T-helper 22 cell (primary cell): ENCODE results near the gene REV3L.
"Not testable (repeated sequence)": the region's sequence is repeated elsewhere in the genome, so short reads cannot be mapped to it uniquely, and the experiment has no call there.

Source experiments
- DNase-seq: peaks from one replicate; pipeline ENCODE4 v3.0.0-alpha.2; 2020; ENCODE audit warnings: low read depth

The REV3L gene

DNA sequence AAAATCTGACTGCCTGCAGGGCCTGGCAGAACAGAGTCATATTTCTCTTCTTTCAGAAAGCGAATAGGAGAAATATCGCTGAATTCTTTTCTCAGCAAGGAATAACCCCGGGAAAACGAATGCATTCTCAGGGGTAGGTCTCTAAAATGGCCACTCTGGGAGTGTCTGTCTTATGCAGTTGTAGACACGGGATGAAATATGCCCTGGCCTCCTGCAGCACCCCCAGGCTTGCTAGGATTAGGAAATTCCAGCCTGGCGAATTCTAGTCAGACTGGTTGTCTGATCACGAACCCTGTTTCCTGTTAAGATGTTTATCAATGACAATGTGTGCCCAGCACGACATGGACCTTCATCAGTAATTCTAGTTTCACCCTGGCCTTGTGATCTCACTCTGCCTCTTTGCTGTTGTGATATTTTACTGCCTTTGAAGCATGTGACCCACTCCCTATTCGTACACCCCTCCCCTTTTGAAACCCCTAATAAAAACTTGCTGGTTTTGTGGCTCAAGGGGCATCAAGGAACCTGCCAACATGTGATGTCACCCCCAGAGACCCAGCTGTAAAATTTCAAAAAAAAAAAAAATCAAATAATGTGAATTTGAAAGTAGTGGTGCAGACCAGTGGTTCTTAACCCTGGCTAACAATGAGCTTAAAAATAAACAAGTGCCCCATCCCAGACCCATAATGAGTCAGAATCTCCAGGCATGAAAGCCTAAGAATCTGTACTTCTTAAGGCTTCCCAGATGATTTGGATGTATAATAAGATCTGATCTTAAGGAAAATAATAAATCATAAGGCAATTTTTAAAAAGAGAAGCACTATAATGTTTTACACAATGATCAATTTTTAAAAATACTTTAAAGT lies 181.8 kb downstream of the REV3L start:
- DNase-seq: not testable (repeated sequence)

DNA sequence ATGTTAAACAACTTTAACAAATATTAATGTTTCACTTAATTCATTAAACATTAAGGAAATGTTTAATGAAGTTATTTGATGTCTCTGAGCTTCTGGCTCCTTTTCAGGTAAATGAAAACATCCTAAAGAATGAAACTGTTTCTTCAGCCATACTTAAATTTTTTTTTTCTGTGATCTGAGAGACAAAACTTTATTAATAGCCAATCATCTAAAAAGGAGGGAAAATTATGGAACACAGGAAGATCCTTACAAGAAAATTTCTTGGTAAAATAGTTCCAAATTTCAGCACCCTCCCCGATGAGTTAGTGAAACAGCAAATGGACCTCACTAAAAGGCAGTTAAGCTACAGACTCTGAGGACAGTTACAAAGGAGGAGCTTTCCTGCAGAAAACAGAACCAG lies 185.2 kb downstream of the REV3L start:
- no peak for DNase-seq

DNA sequence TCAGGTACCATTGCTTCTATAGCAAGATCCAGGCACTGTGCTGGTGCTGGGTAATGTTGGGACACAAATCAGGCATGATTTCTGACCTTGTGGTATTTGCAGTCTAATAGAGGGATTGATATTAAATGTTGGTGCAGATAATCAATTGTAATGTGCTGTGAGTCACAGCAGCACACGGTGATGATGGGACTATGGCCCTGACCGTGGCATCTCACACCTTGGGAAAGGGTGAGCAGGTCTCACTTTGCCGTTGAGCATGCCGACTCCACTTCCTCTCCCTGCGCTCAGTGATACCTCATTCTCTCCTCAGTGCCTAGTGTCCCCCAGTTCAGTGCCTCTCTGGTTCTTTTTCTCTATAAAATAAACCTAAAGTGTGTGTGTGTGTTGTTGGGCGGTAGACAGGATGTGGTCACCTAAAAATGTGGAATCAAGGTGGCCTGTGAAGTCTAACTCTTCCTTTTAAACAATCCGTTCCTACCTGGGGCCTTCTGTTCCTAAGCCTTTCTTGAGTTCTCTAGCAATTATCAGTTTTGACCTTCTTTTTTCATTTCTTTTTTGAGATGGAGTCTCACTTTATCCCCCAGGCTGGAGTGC lies 188.5 kb downstream of the REV3L start:
- DNase-seq: no peak

DNA sequence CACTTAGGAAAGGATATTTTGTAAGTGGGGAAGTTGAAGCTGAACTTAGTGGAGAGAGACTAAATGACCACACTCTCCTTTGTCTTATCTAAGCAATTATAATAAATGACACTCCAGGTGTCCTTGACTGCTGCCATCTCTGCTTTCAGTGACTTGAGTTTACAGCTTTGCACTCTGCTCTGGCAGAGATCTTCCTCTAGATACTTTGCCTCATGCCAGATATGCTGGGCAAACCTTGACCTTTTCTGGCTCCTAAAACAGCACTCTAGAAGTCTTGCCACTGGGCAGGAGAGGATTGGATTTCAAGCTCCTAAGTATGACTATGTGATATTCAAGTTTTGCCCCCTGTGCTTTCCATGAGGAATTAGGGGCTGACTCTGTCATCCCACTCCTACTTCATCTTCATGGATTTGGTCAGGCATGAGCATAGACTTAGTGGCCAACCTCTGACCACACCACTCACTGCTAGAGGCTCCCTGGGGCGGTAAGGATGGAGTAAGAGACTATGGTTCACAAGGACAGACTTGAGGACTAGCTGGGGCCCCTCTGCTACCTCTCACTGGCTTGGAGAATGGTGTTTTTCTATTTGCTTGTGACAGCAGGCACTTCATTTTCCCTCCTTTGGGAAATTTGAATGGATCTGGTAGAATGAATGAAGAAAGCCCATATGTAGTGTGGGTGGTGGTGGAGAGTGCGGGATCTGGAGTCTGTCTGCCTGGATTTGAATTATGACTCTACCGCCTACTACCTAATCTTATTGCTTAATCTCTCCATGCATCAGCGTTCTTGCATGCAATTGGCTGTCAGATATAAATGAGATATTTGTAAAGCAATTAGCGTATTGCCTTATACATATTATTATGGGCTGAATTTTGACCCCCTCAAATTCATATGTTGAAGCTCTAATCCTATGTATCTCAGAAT lies 191.4 kb downstream of the REV3L start:
- no peak for DNase-seq

DNA sequence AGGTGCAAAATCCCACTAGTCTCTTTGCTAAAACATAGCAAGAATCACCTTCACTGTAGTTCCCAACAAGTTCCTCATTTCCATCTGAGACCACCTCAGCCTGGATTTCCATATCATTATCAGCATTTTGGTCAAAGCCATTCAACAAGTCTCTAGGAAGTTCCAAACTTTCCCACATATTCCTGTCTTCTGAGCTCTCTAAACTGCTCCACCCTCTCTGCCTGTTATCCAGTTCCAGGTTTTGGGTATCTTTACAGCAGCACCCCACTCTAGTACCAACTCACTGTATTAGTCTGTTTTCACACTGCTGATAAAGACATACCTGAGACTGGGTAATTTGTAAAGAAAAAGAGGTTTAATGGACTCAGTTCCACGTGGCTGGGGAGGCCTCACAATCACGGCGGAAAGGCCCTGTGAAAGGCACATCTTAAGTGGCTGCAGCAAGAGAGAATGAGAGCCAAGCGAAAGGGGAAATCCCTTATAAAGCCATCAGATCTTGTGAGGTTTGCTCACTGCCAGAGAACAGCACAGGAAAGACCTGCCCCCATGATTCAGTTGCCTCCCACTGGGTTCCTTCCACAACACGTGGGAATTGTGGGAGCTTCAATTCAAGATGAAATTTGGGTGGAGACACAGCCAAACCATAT lies 192.2 kb downstream of the REV3L start:
- not testable (repeated sequence) for DNase-seq

DNA sequence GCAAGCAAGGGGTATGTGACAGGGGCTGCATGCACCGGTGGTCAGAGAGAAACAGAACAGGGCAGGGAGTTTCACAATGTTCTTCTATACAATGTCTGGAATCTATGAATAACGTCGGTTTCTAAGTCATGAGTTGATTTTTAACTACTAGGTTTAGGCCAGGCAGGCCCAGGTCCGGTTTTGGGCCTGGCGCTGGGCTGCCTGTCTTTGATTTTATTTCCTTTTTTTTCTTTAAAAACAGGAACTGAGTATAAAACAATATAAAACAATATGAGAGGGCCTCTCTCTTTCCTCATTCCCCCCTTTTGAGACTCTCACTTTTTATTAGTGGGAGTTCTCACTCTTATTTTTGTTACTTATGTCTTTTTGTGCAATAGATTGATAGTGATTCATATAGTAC lies 198.7 kb downstream of the REV3L start:
- DNase-seq: not testable (repeated sequence)

DNA sequence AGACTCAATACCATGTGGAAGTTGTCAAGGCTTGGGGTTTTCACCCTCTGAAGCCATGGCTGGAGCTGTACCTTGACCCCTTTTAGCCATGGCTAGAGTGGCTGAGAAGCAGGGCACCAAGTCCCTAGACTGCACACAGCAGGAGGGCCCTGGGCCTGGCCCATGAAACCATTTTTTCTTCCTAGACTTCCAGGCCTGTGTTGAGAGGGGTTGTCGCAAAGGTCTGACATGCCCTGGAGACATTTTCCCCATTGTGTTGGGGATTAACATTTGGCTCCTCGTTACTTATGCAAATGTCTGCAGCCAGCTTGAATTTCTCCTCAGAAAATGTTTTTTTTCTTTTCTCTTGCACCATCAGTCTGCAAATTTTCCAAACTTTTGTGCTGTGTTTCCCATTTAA lies 199.3 kb downstream of the REV3L start:
- DNase-seq: no peak

DNA sequence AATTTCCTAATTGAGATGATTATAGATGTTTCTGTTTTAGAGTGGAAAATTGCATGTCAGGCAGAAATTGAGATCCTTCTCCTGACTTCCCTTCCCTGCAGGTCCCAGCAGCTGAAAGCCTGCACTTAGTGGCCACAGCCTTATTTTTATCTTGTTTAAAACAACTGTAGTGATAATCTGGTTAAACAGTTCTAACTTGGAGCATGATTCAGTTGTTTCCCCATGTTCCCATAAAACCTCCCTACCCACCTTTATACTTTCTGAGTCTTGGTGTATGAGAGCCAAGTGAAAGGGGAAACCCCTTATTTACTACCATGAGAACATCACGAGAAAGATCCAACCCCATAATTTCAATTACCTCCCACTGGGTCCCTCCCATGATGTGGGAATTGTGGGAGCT lies 200.5 kb downstream of the REV3L start:
- DNase-seq: no peak

DNA sequence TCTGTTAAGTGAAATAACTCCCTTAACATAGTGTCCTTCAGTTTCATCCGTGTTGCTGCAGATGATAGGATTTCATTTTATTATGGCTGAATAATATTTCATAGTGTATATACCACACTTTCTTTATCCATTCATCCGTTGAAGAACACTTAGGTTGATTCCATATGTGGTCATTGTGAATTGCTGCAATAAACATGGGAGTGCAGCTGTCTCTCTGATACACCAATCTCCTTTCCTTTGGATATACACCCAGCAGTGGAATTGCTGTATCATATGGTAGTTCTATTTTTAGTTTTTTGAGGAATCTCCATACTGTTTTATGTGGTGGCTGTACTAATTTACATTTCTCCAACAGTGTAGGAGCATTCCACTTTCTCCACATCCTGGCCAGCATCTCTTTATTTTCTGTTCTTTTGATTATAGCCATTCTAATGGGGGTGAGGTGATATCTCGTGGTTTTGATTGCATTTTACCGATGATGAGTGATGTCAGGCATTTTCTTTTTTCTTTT lies 202.5 kb downstream of the REV3L start:
- DNase-seq: no peak

DNA sequence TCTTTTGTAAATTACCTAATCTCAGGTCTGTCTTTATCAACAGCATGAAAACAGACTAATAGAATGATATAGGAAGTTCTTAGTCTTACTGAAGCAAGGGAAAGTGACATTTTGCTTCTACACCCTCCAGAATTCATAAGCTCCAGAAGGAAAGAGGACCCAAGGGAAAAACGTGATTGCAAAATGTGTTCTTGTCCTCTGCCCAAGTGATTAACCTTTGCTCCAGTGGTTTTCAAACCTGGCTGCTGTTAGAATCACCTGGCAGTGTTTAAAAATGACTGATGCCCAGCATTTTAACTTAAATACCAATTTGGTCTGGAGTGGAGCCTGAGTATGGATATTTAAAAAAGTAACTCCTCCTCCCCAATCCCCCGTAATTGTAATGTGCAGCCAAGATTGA lies 204.3 kb downstream of the REV3L start:
- DNase-seq: no peak

DNA sequence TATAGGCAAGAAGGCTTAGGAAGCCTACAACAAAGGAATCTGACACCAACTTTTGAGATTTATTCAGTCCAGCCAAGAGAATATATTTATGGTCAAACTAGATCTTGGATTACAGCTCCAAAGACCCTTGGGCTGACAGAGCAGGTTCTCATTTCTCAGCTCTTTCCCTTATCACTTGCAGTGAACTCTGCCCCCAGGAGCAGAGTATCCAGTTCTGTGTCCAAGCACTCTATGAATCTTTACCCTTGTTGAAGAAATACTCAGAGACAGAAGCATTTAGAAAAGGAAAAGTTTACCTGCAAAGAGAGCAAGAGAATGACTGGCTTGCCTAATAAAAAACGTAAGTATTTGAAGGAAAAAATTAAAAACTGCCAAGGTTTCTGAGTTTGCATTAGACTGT lies 205.2 kb downstream of the REV3L start:
- DNase-seq: no peak

DNA sequence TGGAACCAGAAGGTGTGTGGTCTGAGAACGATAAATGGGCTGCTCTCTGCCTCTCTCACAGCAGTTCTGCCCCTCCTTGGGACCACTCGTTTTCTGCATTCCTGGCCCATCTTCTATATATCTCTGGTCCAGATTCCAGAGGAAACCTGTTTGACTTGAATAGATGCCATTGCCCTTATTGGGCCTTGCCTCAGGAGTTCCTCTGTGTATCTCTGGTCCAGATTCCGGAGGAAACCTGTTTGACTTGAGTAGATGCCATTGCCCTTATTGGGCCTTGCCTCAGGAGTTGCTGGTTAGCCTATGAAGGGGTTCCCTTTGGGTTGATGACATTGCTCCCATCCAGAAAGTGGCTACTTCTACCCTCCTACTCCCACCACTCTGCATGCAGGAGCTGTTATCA lies 206.3 kb downstream of the REV3L start:
- no peak for DNase-seq

DNA sequence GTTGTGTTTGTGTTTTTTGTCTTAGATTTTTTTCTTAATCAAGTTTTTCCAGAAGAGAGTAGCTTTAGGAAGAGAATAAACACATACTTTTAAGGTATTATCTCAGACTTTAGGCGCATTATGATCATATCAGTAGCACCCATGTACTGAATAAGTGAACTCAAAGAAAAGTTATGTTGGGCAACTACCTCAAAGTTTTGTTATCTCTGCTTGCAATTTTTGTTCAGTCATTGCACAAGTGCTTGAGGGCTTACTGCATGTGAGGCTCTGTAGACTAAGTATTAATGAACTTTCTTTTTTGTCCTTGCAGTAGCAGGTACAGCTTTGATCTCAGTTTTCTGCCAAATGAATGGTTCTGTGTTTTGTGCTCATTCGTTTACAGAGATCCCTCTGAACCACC lies 206.7 kb downstream of the REV3L start:
- DNase-seq: no peak

DNA sequence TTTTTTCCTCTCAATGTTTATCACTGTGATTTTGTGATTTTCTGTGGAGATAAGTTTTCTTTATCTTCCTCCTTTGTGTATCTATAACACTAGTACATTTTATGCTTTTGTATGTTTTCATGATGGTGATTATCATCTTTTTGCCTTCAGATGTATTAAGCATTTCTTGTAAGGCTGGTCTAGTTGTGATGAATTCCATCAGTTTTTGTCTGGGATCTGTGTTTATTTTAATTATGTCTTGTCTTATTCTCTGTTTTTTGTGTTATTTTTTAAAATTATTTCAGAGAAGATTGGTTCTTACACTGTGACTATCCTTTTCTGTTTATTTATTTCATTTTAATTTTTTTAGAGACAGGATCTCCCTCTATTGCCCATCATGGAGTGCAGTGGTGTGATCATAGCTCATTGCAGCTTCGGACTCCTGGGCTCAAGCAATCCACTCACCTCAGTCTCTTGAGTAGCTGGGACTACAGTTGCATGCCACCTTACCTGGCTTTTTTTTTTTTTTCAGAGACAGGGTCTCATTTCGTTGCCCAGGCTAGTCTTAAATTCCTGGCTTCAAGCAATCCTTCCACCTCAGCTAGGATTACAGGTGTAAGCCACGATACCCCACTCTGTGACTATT lies 208.3 kb downstream of the REV3L start:
- DNase-seq: no peak

DNA sequence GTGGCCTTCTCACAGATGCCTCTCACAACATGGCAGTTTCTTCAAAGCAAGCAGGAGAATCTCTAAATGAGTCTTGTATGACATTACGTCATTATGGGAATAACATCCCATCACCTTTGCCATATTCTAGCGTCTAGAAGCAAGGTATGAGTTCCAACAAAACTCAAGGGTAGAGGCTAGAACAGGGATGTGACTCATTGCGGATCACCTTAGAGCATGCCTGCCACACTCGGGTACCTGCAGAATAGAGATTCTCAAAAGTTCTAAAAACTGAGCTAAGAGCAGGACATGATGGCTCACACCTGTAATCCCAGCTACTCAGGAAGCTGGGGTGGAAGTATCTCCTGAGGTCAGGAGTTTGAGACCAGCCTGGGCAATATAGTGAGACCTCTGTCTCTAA lies 212.9 kb downstream of the REV3L start:
- no peak for DNase-seq

DNA sequence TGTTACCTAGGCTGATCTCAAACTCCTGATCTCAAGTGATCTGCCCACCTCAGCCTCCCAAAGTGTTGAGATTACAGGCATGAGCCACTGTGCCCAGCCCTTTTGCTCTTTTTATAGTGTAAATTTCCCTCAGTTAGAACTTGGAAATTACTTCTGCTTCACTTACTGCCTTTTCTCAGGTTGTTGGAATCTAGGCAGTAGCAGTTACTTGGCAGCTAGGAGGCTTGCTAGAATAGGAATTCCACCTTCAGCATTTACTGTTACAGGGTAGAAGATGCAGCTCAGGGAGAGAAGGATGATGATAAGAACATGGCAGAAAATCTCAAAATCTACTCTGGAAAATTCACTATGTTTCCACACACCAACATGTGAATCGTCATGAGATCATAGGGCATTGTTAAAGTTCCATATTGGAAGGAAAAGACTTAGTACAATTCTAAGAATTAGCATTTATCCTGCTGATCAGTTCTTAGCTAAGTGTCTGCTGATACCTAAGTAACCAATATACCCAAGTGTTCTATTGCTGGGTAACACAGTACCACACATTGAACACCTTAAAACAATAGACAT lies 213.5 kb downstream of the REV3L start:
- DNase-seq: no peak

DNA sequence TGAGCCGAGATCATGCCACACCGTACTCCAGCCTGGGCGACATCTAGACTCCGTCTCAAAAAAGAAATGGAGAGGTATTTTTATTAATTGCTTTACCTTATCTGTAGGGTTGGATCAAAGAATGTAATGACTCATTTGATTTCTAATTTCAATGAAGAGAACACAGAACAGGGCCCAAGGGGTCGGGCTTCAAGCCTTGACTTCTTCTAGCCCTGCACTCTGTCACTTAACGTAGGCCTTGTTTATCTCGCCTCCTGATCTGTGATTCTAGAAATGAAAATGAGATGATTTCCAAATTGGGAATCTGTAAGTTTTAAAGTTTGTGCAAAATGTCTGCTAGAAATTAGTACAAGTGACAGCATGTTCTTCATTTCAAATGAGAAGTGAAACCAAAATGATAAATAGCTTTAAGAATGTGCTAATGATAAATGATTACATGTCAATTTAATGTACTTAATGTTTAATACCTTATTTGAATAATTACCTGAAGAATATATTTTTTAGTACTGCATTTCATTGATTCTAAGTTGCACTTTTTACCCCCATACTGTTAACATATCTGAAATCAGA lies 215.2 kb downstream of the REV3L start:
- no peak for DNase-seq

DNA sequence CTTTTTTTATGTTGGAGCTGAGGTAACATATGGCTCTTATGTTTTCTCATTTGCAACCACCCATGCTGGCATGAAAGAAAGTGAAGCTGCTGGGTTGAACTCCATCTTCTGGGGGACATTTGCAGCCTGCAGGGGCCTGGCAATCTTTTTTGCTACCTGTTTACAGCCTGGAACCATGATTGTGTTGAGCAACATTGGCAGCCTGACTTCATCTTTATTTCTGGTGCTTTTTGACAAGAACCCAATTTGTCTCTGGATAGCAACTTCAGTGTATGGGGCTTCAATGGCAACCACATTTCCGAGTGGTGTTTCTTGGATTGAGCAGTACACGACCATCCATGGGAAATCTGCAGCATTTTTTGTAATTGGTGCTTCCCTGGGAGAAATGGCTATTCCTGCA lies 216.7 kb downstream of the REV3L start:
- DNase-seq: no peak

DNA sequence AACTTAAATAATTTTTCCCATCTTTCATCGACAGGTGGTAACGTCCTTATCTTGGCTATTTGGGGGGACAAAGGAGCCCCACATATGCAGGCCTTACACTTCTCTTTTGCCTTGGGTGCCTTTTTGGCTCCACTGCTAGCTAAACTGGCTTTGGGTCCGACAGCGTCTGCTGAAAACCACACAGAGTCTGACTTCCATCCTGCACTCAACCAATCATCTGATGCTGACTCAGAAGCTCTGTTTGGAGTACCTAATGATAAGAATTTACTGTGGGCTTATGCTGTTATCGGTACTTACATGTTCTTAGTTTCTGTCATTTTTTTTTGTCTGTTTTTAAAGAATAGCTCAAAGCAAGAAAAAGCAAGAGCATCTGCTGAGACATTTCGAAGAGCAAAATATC lies 217.2 kb downstream of the REV3L start:
- DNase-seq: no peak

DNA sequence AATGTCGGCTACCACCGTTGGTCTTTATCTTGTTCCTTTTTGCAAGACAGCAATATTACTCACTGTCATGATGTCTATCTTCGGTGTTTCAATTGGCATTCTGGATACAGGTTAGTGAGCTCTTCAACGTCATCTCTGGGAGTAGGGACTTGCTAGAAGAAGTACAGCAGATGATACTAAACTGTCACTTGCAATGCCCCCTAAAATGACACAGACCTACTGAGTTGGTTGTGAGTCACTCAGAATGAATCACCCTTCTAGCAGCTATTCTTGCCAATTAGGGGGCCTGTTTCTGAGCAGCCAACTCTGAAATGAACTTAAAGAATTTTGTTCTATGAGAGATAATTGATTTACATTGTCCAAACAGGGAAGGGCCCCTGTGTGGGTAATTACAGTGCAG lies 219.2 kb downstream of the REV3L start:
- no peak for DNase-seq
